H9 (cell line): Measurements from ENCODE around the gene BICDL1. TPM values are rescaled to one million over a fixed set of nuclear protein-coding genes. Genes with fewer than 3 reads are reported as not detected.

Source experiments
- DNase-seq: peaks from one replicate; pipeline ENCODE4 v3.0.0-alpha.2; 2017
- H2AFZ ChIP-seq: one replicate; pipeline ENCODE4 v1.6.1; 2013; ENCODE audit warnings: mild to moderate bottlenecking, low read length, control low read depth, moderate library complexity
- H2AK5ac ChIP-seq: 2 replicates; pipeline ENCODE4 v1.6.1; 2013; ENCODE audit warnings: low read length, control low read depth, mixed read lengths; ENCODE audit not compliant: insufficient read length
- H2BK120ac ChIP-seq: one replicate; pipeline ENCODE4 v1.6.1; 2013; ENCODE audit warnings: low read depth, mild to moderate bottlenecking, low read length, control low read depth, inconsistent platforms; ENCODE audit not compliant: poor library complexity, severe bottlenecking
- H2BK12ac ChIP-seq: 2 replicates; pipeline ENCODE4 v1.6.1; 2013; ENCODE audit warnings: low read length, control low read depth, mixed read lengths, low read depth; ENCODE audit not compliant: insufficient read length
- H2BK15ac ChIP-seq: 2 replicates; pipeline ENCODE4 v1.6.1; 2013; ENCODE audit warnings: low read depth, low read length, control low read depth
- H2BK20ac ChIP-seq: one replicate; pipeline ENCODE4 v1.6.1; 2013; ENCODE audit warnings: low read depth, mild to moderate bottlenecking, low read length, control low read depth, inconsistent platforms; ENCODE audit not compliant: poor library complexity, severe bottlenecking
- H2BK5ac ChIP-seq: 2 replicates; pipeline ENCODE4 v1.6.1; 2013; ENCODE audit warnings: low read length, control low read depth, mixed read lengths; ENCODE audit not compliant: insufficient read length
- H3K14ac ChIP-seq: 2 replicates; pipeline ENCODE4 v1.6.1; 2013; ENCODE audit warnings: low read length, control low read depth; ENCODE audit not compliant: insufficient read depth
- H3K18ac ChIP-seq: 2 replicates; pipeline ENCODE4 v1.6.1; 2013; ENCODE audit warnings: low read depth, mild to moderate bottlenecking, mixed read lengths, low read length, control low read depth; ENCODE audit not compliant: insufficient read length
- H3K23ac ChIP-seq: 2 replicates; pipeline ENCODE4 v1.6.1; 2013; ENCODE audit warnings: low read length, control low read depth, mixed read lengths, low read depth; ENCODE audit not compliant: insufficient read length
- H3K23me2 ChIP-seq: 2 replicates; pipeline ENCODE4 v1.6.1; 2013; ENCODE audit warnings: low read depth, mild to moderate bottlenecking, mixed read lengths, low read length, control low read depth; ENCODE audit not compliant: insufficient read length, poor library complexity, severe bottlenecking
- H3K27ac ChIP-seq: 2 replicates; pipeline ENCODE4 v1.5.1; 2013; ENCODE audit warnings: low read length, control low read depth, mixed read lengths, low read depth; ENCODE audit not compliant: insufficient read length
- H3K27me3 ChIP-seq: 2 replicates; pipeline ENCODE4 v1.6.1; 2013; ENCODE audit warnings: low read length, control low read depth, inconsistent platforms; ENCODE audit not compliant: insufficient read depth
- H3K4ac ChIP-seq: 2 replicates; pipeline ENCODE4 v1.6.1; 2013; ENCODE audit warnings: low read depth, mild to moderate bottlenecking, control low read depth, inconsistent platforms, low read length, moderate library complexity
- H3K4me1 ChIP-seq: 2 replicates; pipeline ENCODE4 v1.6.1; 2013; ENCODE audit warnings: low read length, control low read depth, inconsistent platforms; ENCODE audit not compliant: insufficient read depth
- H3K4me2 ChIP-seq: 2 replicates; pipeline ENCODE4 v1.6.1; 2013; ENCODE audit warnings: low read length, control low read depth, mixed read lengths; ENCODE audit not compliant: insufficient read length, insufficient read depth
- H3K56ac ChIP-seq: 2 replicates; pipeline ENCODE4 v1.6.1; 2013; ENCODE audit warnings: low read depth, mild to moderate bottlenecking, mixed read lengths, low read length, control low read depth; ENCODE audit not compliant: insufficient read length
- H3K79me1 ChIP-seq: 2 replicates; pipeline ENCODE4 v1.6.1; 2013; ENCODE audit warnings: low read depth, mild to moderate bottlenecking, moderate library complexity, low read length, control low read depth, inconsistent platforms; ENCODE audit not compliant: insufficient read depth, poor library complexity, severe bottlenecking
- H3K79me2 ChIP-seq: 2 replicates; pipeline ENCODE4 v1.6.1; 2013; ENCODE audit warnings: low read length, control low read depth, inconsistent platforms; ENCODE audit not compliant: insufficient read depth
- H3K9ac ChIP-seq: 2 replicates; pipeline ENCODE4 v1.6.1; 2013; ENCODE audit warnings: low read length, control low read depth, mixed read lengths; ENCODE audit not compliant: insufficient read length; ENCODE audit errors: extremely low read depth
- H3K9me3 ChIP-seq: one replicate; pipeline ENCODE4 v1.6.1; 2013; ENCODE audit warnings: low read depth, low read length, inconsistent platforms; ENCODE audit not compliant: control insufficient read depth
- H3T11ph ChIP-seq: one replicate; pipeline ENCODE4 v1.6.1; 2013; ENCODE audit warnings: mild to moderate bottlenecking, low read length, control low read depth, inconsistent platforms
- H4K20me1 ChIP-seq: one replicate; pipeline ENCODE4 v1.6.1; 2013; ENCODE audit not compliant: control insufficient read depth, insufficient read length, insufficient read depth
- H4K5ac ChIP-seq: 2 replicates; pipeline ENCODE4 v1.6.1; 2013; ENCODE audit warnings: low read depth, mild to moderate bottlenecking, mixed read lengths, low read length, control low read depth; ENCODE audit not compliant: insufficient read length
- H4K8ac ChIP-seq: replicated peaks from 2 replicates; pipeline ENCODE4 v1.6.1; 2013; ENCODE audit warnings: low read length, control low read depth, mixed read lengths, low read depth; ENCODE audit not compliant: insufficient read length
- H4K91ac ChIP-seq: 2 replicates; pipeline ENCODE4 v1.6.1; 2013; ENCODE audit warnings: low read depth, mild to moderate bottlenecking, moderate library complexity, mixed read lengths, low read length, control low read depth; ENCODE audit not compliant: insufficient read length
- H3K27ac Mint-ChIP-seq, 3 experiments: 2 replicates in 2 of 3; 3 replicates in 1 of 3; pipeline ENCODE4 v1.8.0; 2020 to 2021; ENCODE audit warnings: mixed read lengths in 3 of 3, mild to moderate bottlenecking in 1 of 3, moderate library complexity in 1 of 3
- H3K27me3 Mint-ChIP-seq: 2 replicates; pipeline ENCODE4 v1.8.0; 2021; ENCODE audit warnings: low read depth, mild to moderate bottlenecking, moderate library complexity, mixed read lengths
- H3K36me3 Mint-ChIP-seq, 3 experiments: 2 replicates in 2 of 3; 3 replicates in 1 of 3; pipeline ENCODE4 v1.8.0; 2020 to 2021; ENCODE audit warnings: low read depth in 3 of 3, mixed read lengths in 3 of 3; ENCODE audit not compliant: insufficient read depth in 1 of 3
- H3K4me1 Mint-ChIP-seq, 2 experiments: 2 replicates each; pipeline ENCODE4 v1.8.0; 2020; ENCODE audit warnings: mixed read lengths in 2 of 2
- H3K4me3 Mint-ChIP-seq, 2 experiments: 2 replicates in 1 of 2; 3 replicates in 1 of 2; pipeline ENCODE4 v1.8.0; 2020 to 2021; ENCODE audit warnings: mild to moderate bottlenecking in 2 of 2, mixed read lengths in 2 of 2, moderate library complexity in 1 of 2
- H3K9me3 Mint-ChIP-seq, 2 experiments: 2 replicates in 1 of 2; 3 replicates in 1 of 2; pipeline ENCODE4 v1.8.0; 2020; ENCODE audit warnings: mild to moderate bottlenecking in 2 of 2, mixed read lengths in 2 of 2, moderate library complexity in 1 of 2
- CTCF ChIP-seq: fragments of 200-600 bp; sonication (generic); conservative IDR thresholded peaks from 3 replicates; pipeline ENCODE4 v1.8.0; 2021; ENCODE audit warnings: antibody characterized with exemption, mild to moderate bottlenecking
- total RNA-seq: library from RNA; stranded (reverse); gene quantifications from 2 replicates; pipeline ENCODE4 v1.2.1, GENCODE V29; 2021

The BICDL1 gene
- total RNA-seq, 1 experiment from 2014 or later, result 13.8 TPM

GRCh38 chr12:120019197-120019596, 30.2 kb downstream of the BICDL1 start:
- no peak overlapping the region for H2BK20ac ChIP-seq
- H4K91ac ChIP-seq, result no peak overlapping the region
- no peaks in the 10 kb centered on the region for H3K79me2 ChIP-seq
- H3K4me2 ChIP-seq, result no peak overlapping the region
- no peaks in the 10 kb centered on the region for H3K23me2 ChIP-seq
- Mint-ChIP-seq H3K9me3 (no peaks in the 10 kb centered on the region), H3K27ac (peak overlapping the region in 1 of 3 experiments; percentile 75; a peak in 1 of 7 replicates), H3K4me1 (peaks cover 4 to 7% of the 10 kb centered on the region in 2 experiments; a peak in 3 of 4 replicates), H3K4me3 (no peak overlapping the region), H3K36me3 (peaks cover 0 to 2% (median 1%) of the 10 kb centered on the region in 3 experiments; a peak in 4 of 7 replicates), H3K27me3 (no peaks in the 10 kb centered on the region)
- no peak overlapping the region for H2BK120ac ChIP-seq
- no peak overlapping the region for H2BK5ac ChIP-seq
- no peaks in the 10 kb centered on the region for H4K20me1 ChIP-seq
- TF ChIP-seq CTCF, result no peak
- no peak for DNase-seq
- no peak overlapping the region for H2AFZ ChIP-seq
- H3K27me3 ChIP-seq, result no peaks in the 10 kb centered on the region
- H3K4me1 ChIP-seq, result no peaks in the 10 kb centered on the region
- H3K4ac ChIP-seq, result no peak overlapping the region
- H4K8ac ChIP-seq, result no peak overlapping the region
- no peak overlapping the region for H3K18ac ChIP-seq
- no peak overlapping the region for H2AK5ac ChIP-seq
- no peak overlapping the region for H3K27ac ChIP-seq
- no peak overlapping the region for H3K14ac ChIP-seq
- H3K79me1 ChIP-seq, result no peaks in the 10 kb centered on the region
- no peaks in the 10 kb centered on the region for H3K9me3 ChIP-seq
- H2BK12ac ChIP-seq, result no peak overlapping the region
- H3K56ac ChIP-seq, result no peak overlapping the region
- no peak overlapping the region for H3T11ph ChIP-seq
- no peak overlapping the region for H4K5ac ChIP-seq
- no peak overlapping the region for H3K9ac ChIP-seq
- H3K23ac ChIP-seq, result no peak overlapping the region
- H2BK15ac ChIP-seq, result no peak overlapping the region
